HG03060 (cell line): ENCODE data around the gene CBX1.
"Not testable (repeated sequence)": the region's sequence is repeated elsewhere in the genome, so short reads cannot be mapped to it uniquely, and the experiment has no call there.

Experiments used
- ATAC-seq: cut with Tn5 transposase; IDR thresholded peaks from one replicate; pipeline ENCODE4 v1.9.1; 2021; ENCODE audit warnings: low read depth, moderate number of reproducible peaks; ENCODE audit not compliant: unreplicated experiment

Gene CBX1

DNA sequence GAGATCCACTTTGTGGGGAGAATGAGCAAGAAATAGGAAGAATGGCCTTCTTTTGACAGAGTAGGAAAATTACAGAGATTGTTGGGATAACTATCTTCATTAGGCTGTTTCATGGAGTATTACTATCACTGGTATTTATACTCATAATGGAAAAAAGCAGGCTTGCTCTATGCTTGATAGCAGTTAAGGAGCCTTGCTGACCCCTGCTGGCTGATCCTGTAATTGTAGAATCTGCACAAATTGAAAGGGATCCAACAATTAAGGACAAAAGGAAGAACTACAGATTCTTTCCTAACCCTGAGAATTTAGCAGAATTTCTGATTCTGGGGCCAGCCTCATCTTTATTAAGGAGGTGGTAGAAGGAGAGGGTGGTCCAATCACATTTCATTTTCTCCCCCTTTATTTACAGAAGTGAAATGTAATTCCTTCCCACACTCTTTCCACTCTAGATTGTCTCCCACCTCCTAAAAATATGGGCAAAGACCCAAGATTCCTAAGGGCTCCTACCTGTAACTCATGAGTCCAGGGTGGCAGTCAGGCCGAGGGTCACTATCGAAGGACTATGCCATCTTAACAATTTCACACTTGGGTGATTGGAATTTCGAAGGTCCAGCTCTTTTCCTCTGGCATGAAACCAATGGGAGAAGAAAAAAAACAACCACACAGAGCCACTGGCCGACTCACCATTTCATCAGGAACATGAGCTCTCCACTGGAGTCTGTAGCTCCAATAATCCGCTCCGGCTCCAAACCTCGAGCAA lies 26.8 kb downstream of the CBX1 start:
- ATAC-seq = no peak

DNA sequence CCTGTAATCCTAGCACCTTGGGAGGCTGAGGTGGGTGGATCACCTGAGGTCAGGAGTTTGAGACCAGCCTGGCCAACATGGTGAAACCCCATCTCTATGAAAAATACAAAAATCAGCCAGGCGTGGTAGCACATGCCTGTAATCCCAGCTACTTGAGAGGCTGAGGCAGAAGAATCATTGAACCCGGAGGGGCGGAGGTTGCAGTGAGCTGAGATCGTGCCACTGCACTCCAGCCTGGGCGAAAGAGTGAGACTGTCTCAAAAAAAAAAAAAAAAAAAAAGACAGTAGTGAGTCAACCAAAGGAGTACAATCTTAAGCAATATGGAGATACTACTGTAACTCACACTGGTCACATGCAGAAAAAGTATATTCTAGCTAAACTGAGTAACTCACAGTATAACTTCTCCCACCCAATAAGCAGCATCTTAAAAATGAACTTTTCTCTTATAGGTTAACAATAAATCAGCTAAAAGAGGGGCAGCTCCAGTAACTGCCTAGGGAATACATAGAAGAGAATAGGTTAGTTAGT lies 27.6 kb downstream of the CBX1 start:
- not testable (repeated sequence) for ATAC-seq

DNA sequence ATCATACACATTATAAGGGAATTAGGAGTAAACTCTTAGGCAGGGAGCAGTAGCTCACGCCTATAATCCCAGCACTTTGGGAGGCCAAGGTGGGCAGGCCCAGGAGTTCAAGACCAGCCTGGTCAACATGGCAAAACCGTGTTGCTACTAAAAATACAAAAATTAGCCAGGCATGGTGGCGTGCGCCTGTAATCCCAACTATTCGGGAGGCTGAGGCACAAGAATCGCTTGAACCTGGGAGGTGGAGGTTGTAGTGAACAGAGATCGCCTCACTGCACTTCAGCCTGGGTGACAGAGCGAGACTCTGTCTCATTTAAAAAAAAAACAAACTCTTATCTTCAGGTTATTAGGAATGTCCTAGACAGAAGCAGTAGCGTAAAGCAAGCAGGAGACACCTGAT lies 28.5 kb downstream of the CBX1 start:
- not testable (repeated sequence) for ATAC-seq

DNA sequence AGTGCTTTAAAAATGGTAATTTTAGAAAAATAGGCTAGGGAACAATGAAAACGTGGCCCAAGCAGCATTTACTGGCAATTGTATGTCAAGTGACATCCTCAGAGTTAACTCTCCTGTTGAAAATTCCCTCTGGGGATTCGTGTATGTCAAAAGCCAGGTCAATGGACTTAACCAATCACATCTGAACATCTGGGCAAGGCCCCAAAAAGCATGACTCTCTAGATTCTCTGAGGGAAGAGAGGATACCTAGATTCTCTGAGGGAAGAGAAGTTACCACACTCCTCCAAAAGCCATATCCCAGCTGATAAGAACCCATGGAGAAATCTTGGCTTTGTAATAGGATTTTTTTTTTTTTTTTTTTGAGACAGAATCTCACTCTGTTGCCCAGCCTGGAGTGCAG lies 29.6 kb downstream of the CBX1 start:
- ATAC-seq = no peak

DNA sequence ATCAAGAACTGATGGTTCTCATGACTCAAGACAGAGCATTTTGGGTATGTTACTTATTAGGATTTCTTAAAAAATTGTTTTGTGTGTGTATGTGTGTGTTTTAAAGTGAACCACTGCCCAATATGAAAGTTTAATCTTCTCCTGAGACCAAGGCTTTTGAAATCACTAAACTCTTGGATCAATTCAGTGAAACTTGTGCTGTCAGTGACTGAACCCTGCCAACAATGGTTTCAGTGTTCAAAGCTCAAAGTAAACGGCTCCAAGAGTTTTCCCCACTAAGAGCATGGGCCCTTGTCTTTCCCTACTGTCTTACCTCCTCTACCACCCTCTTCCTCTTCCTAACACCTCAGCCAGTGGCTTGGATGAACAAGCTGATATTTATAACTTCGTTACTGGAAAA lies 31.1 kb downstream of the CBX1 start:
- no peak for ATAC-seq

DNA sequence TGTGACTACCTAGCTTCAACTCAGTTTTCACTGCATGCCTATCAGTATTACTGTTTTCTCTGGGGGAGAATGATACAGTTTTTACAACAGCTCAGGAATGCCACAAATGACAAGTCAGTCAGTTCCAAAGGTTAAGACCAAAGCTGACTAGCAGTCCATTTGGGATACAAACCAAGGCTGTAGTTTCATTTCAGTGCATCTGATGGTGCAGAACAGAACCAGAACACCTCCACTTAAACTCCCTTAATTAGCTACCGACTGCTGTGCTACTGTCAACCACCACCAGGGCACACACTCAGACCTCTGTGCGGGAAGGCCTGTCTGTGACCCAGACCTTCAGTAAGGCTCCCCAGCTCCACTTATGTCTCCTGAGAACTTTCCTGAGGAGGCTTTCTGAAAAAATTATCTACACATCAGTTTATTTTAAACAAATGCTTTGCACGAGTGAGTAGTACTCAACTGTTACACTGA lies 32.8 kb downstream of the CBX1 start:
- ATAC-seq = no peak

DNA sequence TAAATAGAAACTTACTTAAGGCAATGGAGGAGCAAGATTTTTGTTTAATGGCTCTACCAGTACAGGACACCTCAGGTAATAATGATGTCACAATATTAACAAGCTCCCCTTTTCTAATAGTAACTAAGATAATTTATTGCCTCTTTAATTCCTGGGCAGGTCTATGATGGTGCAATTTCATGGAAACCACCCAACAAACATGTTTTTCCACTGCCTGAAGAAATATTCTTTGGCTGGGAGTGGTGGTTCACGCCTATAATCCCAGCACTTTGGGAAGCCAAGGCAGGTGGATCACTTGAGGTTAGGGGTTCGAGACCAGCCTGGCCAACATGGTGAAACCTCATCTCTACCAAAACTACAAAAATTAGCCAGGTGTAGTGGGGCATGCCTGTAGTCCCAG lies 33.5 kb downstream of the CBX1 start:
- ATAC-seq = not testable (repeated sequence)

DNA sequence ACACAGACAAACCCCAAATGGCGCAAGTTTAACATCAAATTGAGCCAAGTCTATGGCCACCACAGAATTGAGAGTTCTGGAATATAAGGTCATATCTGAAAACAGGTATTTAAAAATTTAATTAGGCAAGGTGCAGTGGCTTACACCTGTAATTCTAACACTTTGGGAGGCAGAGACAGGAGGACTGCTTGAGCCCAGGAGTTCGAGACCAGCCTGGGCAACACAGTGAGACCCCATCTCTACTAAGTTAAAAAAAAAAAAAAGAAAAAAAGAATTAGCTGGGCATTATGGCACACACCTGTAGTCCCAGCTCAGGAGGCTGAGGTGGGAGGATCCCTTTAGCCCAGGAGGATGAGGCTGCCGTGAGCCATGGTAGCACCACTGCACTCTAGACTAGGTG lies 34.0 kb downstream of the CBX1 start:
- ATAC-seq = no peak

DNA sequence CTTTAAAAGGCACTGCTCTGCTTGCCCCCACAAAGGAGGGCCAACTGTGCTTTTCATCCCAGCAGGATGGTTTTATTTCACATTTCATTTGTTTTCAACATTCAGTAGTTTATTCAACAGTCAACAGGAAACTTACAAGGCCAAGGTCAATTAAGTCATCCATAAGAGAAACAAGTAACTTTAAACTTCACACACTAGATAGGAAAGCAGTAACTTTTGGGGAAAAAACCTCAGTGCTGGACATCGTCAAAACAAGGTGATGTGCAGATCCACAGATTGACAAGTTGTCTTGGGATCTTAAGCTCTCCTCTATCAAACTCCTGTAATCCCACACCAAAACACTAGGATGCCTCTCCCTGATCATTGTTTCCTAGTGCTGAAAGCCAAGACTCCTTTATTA lies 34.6 kb downstream of the CBX1 start:
- ATAC-seq = no peak

DNA sequence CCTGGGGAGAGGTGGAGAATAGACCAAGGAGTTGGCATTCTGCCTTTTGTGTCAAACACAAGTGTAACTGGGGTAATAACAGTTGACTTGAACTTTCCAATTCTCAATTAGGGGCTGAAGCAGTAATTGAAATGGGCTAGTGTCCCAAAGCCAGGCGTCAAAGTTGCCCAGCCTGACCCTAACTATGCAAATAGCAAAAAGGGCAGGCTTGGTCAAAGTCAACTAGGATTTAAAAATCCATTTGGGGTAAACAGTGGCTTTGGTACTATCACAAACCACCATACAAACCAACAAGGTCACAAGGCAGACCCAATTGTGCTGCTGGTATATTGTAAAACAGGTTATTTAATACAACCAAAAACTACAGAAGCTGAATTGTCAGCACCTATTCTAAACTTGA lies 35.1 kb downstream of the CBX1 start:
- ATAC-seq = no peak

DNA sequence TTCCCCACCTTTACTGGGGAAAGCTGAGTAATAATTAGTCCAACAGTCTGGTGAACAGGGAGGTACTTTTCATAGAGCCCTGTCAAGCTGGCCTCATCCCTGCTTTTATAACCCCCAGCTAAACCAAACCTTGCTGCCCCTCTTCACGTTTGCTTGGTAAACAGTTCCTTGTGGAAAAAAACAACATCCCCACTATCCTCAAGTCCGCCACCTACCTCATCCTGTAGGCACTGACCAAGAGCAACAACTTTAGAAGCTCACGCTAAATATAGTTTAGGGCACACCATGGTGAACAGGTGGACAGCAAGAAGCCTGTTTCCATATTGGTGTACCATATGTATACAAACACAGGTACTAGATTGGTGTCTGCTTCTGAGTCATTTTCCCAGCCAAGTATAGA lies 36.6 kb downstream of the CBX1 start:
- ATAC-seq = no peak

DNA sequence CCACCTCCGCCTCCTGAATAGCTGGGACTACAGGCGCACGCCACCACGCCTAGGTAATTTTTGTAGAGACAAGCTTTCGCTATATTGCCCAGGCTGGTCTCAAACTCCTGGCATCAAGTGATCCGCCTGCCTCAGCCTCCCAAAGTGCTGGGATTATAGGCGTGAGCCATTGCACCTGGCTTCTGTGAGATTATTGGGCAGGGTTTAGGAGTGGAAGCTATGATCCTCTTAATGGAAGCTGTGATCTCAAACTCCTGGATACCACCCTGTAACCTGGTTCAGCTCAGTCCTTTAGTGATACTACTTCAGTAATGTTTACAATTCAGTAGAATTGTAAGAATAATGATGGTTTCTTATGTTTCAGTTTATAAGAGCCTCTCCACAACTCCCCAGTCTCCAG lies 39.0 kb downstream of the CBX1 start:
- ATAC-seq = no peak

DNA sequence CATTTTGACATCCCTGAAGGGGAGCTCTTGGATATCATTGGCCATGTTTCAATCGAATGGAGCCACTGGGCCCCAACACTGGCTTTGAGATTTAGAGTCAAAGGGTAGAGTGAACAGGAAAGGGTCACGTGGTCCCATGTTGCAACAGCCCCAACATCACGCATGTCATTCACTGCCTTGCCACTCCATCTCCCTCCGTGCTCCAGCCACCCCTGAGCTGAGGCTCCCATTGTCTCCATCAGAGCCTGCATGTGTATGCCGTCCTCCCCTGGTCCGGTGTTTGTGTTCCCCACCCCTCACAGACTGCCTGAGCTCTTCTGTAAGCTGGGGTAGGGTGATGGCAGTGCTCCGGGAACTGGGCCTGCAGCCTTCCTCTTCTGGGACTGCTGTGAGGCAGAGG lies 41.0 kb downstream of the CBX1 start:
- no peak for ATAC-seq

DNA sequence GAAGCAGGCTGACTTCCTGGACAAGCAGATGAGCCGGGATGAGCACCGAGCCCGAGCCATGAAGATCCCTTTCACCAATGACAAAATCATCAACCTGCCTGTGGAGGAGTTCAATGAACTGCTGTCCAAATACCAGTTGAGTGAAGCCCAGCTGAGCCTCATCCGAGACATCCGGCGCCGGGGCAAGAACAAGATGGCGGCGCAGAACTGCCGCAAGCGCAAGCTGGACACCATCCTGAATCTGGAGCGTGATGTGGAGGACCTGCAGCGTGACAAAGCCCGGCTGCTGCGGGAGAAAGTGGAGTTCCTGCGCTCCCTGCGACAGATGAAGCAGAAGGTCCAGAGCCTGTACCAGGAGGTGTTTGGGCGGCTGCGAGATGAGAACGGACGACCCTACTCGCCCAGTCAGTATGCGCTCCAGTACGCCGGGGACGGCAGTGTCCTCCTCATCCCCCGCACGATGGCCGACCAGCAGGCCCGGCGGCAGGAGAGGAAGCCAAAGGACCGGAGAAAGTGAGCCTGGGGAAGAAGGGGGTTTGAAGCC lies 42.1 kb downstream of the CBX1 start:
- no peak for ATAC-seq

DNA sequence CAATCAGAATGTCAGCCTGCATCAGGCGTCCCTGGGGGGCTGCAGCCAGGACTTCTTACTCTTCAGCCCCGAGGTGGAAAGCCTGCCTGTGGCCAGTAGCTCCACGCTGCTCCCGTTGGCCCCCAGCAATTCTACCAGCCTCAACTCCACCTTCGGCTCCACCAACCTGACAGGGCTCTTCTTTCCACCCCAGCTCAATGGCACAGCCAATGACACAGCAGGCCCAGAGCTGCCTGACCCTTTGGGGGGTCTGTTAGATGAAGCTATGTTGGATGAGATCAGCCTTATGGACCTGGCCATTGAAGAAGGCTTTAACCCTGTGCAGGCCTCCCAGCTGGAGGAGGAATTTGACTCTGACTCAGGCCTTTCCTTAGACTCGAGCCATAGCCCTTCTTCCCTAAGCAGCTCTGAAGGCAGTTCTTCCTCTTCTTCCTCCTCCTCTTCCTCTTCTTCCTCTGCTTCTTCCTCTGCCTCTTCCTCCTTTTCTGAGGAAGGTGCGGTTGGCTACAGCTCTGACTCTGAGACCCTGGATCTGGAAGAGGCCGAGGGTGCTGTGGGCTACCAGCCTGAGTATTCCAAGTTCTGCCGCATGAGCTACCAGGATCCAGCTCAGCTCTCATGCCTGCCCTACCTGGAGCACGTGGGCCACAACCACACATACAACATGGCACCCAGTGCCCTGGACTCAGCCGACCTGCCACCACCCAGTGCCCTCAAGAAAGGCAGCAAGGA lies 42.7 kb downstream of the CBX1 start:
- no peak for ATAC-seq

DNA sequence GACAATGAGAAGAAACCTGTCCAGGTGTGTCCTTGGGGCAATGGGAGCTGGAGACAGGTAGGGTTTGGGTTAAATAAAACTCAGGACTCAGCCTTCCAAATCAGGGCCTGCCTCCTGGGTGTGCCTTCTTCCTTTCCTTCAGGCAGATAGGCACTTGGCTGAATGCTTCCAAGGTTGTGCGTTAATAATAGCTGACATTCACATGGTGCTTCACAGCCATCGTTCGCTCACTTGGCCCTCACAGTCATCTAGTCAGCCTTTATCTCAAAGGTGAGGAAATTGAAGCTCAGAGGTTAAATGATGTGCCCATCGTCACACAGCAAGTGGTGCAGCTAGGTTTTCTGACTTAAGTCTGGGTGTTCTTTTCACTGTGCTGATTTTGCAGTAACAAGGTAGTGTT lies 43.7 kb downstream of the CBX1 start:
- ATAC-seq = no peak

DNA sequence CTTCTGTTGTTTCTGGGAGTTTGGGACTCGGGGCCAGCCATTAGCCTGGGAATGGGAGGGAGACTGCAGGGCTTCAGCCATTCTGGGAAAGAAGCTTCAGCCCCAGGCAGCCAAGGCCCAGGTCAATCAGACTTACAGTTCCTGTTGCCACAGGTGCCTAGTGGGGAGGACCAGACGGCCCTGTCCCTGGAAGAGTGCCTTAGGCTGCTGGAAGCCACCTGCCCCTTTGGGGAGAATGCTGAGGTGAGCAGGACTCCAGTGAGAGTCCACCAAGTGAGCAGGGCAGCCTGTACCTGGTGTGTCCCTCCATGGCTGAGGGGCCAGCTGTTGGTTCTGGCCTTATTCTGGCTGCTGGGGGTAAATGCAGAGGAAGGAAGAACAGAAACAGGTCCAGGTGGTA lies 44.4 kb downstream of the CBX1 start:
- no peak for ATAC-seq

DNA sequence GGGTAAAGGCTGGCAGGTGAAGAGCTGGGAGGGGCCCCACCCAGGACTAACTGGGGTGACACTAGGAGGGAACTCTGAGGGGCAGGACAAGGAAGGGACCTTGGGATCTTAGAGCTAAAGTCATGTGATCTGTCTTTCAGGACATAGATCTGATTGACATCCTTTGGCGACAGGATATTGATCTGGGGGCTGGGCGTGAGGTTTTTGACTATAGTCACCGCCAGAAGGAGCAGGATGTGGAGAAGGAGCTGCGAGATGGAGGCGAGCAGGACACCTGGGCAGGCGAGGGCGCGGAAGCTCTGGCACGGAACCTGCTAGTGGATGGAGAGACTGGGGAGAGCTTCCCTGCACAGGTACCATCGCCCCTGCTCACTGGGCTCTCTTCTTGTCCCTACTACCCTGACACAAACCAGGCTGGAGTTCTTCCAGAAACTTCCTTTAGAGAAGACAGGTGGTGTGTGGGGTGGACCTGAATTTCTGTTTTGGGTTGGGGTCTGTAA lies 45.0 kb downstream of the CBX1 start:
- no peak for ATAC-seq

DNA sequence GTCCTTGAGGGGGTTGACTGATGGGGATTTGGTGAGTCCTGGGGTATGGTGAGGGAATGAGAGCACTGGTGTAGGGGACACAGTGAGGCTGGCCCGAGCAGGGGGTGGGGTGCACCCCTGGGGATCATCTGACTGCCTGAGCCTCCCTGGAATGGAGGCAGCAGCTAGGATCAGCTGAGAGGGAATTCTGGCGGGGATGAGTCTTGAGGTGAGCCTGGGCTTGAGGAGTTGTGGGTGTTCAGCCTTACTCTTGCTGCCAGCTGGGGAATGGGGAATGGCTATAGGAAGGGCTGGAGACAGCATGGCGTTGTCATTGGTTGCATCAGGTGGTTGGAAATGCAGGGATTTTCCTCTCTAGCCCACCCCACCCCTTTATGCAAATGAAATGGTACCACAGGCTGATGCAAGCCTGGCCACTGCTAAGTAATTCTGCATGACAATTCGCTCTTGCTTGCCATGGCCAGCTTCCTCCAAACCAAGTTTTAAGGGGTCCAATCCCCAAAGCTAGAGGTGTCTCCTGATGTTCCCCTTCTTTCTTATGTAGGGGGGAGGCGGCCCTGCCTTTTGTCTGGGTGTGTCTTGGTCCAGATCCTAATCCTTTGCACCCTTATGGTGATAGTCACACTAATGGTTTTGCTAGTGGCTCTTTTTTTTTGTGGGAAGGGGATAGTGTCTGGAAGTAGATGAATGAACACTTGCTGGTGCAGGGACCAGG lies 45.6 kb downstream of the CBX1 start:
- no peak for ATAC-seq

DNA sequence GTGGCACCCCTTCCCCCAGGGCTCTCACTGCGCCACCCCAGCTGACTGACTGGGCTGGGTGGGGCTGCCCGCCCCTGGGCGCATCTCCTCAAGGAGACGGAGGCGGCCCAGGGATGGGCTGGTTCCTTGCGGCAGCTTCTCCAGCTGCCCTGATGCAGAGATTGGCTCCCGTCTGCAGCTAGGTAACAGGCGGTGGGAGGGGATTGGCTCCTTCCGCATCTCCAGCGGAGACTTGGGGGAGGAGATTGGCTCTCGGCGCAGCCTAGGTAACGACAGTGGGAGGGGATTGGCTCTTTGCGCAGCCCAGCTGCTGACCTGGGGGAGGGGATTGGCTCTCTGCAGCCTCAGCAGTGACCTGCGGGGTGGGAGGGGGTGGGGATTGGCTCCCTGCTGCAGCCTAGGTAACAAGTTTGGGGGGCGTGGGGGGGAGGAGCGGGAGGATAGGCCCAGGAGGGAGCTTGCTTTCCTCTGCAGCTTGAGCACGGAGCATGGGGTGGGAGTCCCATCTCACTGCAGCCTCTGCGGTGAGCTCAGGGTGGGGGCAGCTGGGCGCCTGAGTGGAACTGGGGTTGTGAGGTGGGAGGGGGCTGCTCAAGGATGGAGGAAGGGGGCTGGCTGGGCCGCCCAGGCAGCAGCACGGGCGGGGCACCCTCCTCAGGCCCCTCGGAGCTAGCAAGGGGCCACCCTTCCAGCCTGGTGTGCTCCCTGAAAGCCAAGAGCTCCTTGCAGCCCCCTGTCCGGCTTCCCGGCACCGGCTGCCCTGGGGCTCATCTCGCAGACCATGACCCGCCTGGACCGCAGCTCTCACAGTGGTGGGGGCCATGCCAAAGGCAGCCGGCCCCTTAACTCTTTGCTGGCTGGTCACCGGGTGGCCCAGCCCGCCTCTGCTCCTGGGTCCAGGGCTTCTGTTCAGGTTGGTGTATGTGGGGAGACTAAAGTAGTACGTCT lies 46.8 kb downstream of the CBX1 start:
- ATAC-seq = no peak
